Loucy (cell line): ENCODE measurements around the gene SPOCK3.

Experiments
- H2AFZ ChIP-seq: fragments of 200-600 bp; sonication (generic); 2 replicates; pipeline ENCODE4 v1.6.0; 2016; ENCODE audit warnings: antibody characterized with exemption, mild to moderate bottlenecking, low read length, moderate library complexity
- H3F3A ChIP-seq: fragments of 200-600 bp; 2 replicates; pipeline ENCODE4 v1.6.0; 2016; ENCODE audit warnings: antibody characterized with exemption, low read depth, mild to moderate bottlenecking
- H3K27me3 ChIP-seq: fragments of 200-600 bp; sonication (generic); 2 replicates; pipeline ENCODE4 v1.6.1; 2014; ENCODE audit warnings: low read length, mild to moderate bottlenecking; ENCODE audit not compliant: insufficient read depth, poor library complexity, severe bottlenecking
- H3K36me3 ChIP-seq: fragments of 200-600 bp; sonication (generic); 2 replicates; pipeline ENCODE4 v1.6.1; 2016; ENCODE audit warnings: low read length; ENCODE audit not compliant: insufficient read depth
- H3K4me1 ChIP-seq: fragments of 200-600 bp; sonication (generic); 2 replicates; pipeline ENCODE4 v1.5.1; 2014; ENCODE audit warnings: low read length, mild to moderate bottlenecking; ENCODE audit not compliant: insufficient read depth, poor library complexity, severe bottlenecking
- H3K4me2 ChIP-seq: fragments of 200-600 bp; sonication (generic); 2 replicates; pipeline ENCODE4 v1.6.0; 2014; ENCODE audit warnings: antibody characterized with exemption, low read length, low read depth, mild to moderate bottlenecking; ENCODE audit not compliant: poor library complexity, severe bottlenecking
- H3K4me3 ChIP-seq: fragments of 200-600 bp; sonication (generic); 2 replicates; pipeline ENCODE4 v1.5.1; 2014; ENCODE audit warnings: low read length, mild to moderate bottlenecking, mixed read lengths; ENCODE audit not compliant: poor library complexity, severe bottlenecking
- H3K79me2 ChIP-seq: fragments of 200-600 bp; sonication (generic); 2 replicates; pipeline ENCODE4 v1.6.1; 2014; ENCODE audit warnings: low read length; ENCODE audit not compliant: insufficient read depth
- H3K9ac ChIP-seq: fragments of 200-600 bp; sonication (generic); 2 replicates; pipeline ENCODE4 v1.6.0; 2014; ENCODE audit warnings: mild to moderate bottlenecking, low read depth, low read length, moderate library complexity; ENCODE audit not compliant: poor library complexity, severe bottlenecking
- H3K9me2 ChIP-seq: fragments of 200-600 bp; sonication (generic); replicated peaks from 2 replicates; pipeline ENCODE4 v1.6.1; 2016; ENCODE audit warnings: low read depth, low read length, mixed read lengths
- H3K9me3 ChIP-seq: fragments of 200-600 bp; sonication (generic); 2 replicates; pipeline ENCODE4 v1.6.1; 2014; ENCODE audit warnings: mild to moderate bottlenecking, antibody characterized with exemption, low read length, low read depth; ENCODE audit not compliant: insufficient read depth
- H4K20me1 ChIP-seq: fragments of 200-600 bp; sonication (generic); 2 replicates; pipeline ENCODE4 v1.6.0; 2014; ENCODE audit warnings: antibody characterized with exemption, low read length, mild to moderate bottlenecking; ENCODE audit not compliant: insufficient read depth, poor library complexity, severe bottlenecking
- EZH2phosphoT487 ChIP-seq: fragments of 200-600 bp; IDR thresholded peaks from 2 replicates; pipeline ENCODE4 v1.6.1; 2018; ENCODE audit warnings: antibody characterized with exemption, mild to moderate bottlenecking, moderate library complexity, borderline replicate concordance
- TF ChIP-seq, protein P1 (sequence below): fragments of 200-600 bp; sonication (generic); conservative IDR thresholded peaks from 2 replicates; pipeline ENCODE4 v1.5.1; 2014; ENCODE audit warnings: mild to moderate bottlenecking, antibody characterized with exemption, low read length

SPOCK3 gene

DNA sequence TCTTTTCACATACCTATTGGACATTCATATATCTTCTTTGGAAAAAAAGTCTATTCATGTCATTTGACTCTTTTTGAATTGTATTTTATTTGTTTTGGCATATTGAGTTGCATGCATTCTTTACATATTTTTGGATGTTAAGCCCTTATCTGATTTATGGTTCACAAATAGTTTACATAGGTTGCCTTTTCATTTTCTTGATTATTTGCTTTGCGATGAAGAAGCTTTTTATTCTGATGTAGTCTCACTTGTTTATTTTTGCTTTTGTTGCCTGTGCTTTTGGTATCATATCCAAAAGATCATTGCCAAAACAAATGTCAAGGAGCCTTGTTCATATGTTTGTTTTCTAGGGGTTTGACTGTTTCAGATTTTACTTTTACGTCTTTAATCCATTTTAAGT is 43.9 kb downstream of the SPOCK3 start:
- H3K9me3 ChIP-seq: no peaks in the 10 kb centered on the region
- H3K9me2 ChIP-seq: no peaks in the 10 kb centered on the region
- no peak overlapping the region for H3K4me3 ChIP-seq
- no peaks in the 10 kb centered on the region for H3K4me1 ChIP-seq
- H3F3A ChIP-seq: no peaks in the 10 kb centered on the region
- H3K4me2 ChIP-seq: no peak overlapping the region
- H3K36me3 ChIP-seq: no peaks in the 10 kb centered on the region
- no peaks in the 10 kb centered on the region for H4K20me1 ChIP-seq
- H3K27me3 ChIP-seq: no peaks in the 10 kb centered on the region
- no peaks in the 10 kb centered on the region for H3K79me2 ChIP-seq
- no peak overlapping the region for H3K9ac ChIP-seq
- no peak overlapping the region for H2AFZ ChIP-seq
- no peak for TF ChIP-seq EZH2phosphoT487
- TF ChIP-seq, protein P1, sequence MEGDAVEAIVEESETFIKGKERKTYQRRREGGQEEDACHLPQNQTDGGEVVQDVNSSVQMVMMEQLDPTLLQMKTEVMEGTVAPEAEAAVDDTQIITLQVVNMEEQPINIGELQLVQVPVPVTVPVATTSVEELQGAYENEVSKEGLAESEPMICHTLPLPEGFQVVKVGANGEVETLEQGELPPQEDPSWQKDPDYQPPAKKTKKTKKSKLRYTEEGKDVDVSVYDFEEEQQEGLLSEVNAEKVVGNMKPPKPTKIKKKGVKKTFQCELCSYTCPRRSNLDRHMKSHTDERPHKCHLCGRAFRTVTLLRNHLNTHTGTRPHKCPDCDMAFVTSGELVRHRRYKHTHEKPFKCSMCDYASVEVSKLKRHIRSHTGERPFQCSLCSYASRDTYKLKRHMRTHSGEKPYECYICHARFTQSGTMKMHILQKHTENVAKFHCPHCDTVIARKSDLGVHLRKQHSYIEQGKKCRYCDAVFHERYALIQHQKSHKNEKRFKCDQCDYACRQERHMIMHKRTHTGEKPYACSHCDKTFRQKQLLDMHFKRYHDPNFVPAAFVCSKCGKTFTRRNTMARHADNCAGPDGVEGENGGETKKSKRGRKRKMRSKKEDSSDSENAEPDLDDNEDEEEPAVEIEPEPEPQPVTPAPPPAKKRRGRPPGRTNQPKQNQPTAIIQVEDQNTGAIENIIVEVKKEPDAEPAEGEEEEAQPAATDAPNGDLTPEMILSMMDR: no peak

DNA sequence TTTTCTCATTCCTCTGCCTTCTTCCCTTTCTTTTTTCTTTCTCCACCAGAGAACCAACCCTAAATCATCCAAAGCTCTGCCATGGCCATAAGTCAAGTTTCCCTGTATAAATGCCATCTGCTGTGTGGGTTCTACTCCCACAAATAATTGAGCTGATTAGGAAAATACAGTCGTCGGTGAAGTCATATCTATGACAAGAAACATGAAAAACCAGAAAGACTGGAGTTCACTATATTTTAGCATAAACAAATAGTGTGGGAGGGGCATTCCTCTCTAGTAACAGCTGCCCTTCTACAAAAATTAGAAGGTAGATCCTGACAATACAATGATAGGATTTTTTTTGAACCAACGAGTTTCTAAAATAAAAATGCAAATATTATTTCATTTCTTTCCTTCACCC is 48.8 kb downstream of the SPOCK3 start:
- Histone ChIP-seq H3F3A (no peaks in the 10 kb centered on the region), H3K9me3 (no peaks in the 10 kb centered on the region), H3K27me3 (no peaks in the 10 kb centered on the region), H3K4me2 (no peak overlapping the region), H3K79me2 (no peaks in the 10 kb centered on the region), H3K4me1 (no peaks in the 10 kb centered on the region), H3K9me2 (no peaks in the 10 kb centered on the region), H3K36me3 (no peaks in the 10 kb centered on the region), H3K4me3 (no peak overlapping the region), H3K9ac (no peak overlapping the region), H2AFZ (no peak overlapping the region), H4K20me1 (no peaks in the 10 kb centered on the region)
- TF ChIP-seq EZH2phosphoT487: no peak
- TF ChIP-seq, protein P1: no peak

DNA sequence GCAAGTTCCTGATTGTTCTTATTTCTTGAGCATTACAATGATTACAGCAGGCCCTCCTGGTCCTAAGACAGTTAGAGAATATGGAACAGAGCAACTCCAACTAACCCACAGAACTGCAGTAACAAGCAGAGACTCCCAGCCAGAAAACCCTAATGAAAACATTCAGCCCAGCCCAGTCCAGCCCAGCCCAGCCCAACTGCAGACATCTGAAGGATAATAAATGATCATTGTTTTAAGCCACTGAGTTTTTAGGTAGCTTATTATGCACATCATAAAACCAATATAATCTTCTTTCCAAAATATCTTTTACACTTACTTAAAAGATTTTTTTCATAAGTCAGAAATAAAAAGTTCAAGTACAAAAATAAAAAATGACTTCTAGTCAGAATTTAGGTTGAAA is 51.3 kb downstream of the SPOCK3 start:
- TF ChIP-seq, protein P1: no peak
- no peak for TF ChIP-seq EZH2phosphoT487
- H3K4me3 ChIP-seq: no peak overlapping the region
- H3K36me3 ChIP-seq: no peaks in the 10 kb centered on the region
- no peaks in the 10 kb centered on the region for H4K20me1 ChIP-seq
- H3K27me3 ChIP-seq: no peaks in the 10 kb centered on the region
- H3F3A ChIP-seq: no peaks in the 10 kb centered on the region
- H3K4me2 ChIP-seq: no peak overlapping the region
- no peak overlapping the region for H2AFZ ChIP-seq
- no peaks in the 10 kb centered on the region for H3K9me3 ChIP-seq
- H3K9ac ChIP-seq: no peak overlapping the region
- H3K79me2 ChIP-seq: no peaks in the 10 kb centered on the region
- no peaks in the 10 kb centered on the region for H3K4me1 ChIP-seq
- H3K9me2 ChIP-seq: no peaks in the 10 kb centered on the region
